ACC112 (cell line): ENCODE data around the gene LAMA2.

Experiments used
- H2AFZ ChIP-seq: fragments of 200-600 bp; sonication (generic); one replicate; pipeline ENCODE4 v1.6.0; 2017; ENCODE audit warnings: antibody characterized with exemption, low read length; ENCODE audit not compliant: unreplicated experiment
- H3K27ac ChIP-seq: fragments of 200-600 bp; sonication (generic); 2 replicates; pipeline ENCODE4 v1.5.1; 2014; ENCODE audit warnings: low read depth, mild to moderate bottlenecking, antibody characterized with exemption, low read length, moderate library complexity
- H3K27me3 ChIP-seq: fragments of 200-600 bp; sonication (generic); 2 replicates; pipeline ENCODE4 v1.6.1; 2014; ENCODE audit warnings: mild to moderate bottlenecking, antibody characterized with exemption, low read length, moderate library complexity, mixed read lengths; ENCODE audit not compliant: insufficient read depth
- H3K36me3 ChIP-seq: fragments of 200-600 bp; sonication (generic); 2 replicates; pipeline ENCODE4 v1.6.1; 2016; ENCODE audit warnings: mild to moderate bottlenecking, antibody characterized with exemption, low read length, moderate library complexity, mixed read lengths; ENCODE audit not compliant: insufficient read depth
- H3K4me1 ChIP-seq: fragments of 200-600 bp; sonication (generic); one replicate; pipeline ENCODE4 v1.6.1; 2016; ENCODE audit warnings: low read length, mixed read lengths; ENCODE audit not compliant: insufficient read depth, unreplicated experiment, control insufficient read depth
- H3K4me3 ChIP-seq: fragments of 200-600 bp; sonication (generic); 2 replicates; pipeline ENCODE4 v1.5.1; 2014; ENCODE audit warnings: mild to moderate bottlenecking, low read depth, low read length
- H3K79me2 ChIP-seq: fragments of 200-600 bp; sonication (generic); one replicate; pipeline ENCODE4 v1.6.0; 2016; ENCODE audit warnings: low read length; ENCODE audit not compliant: control insufficient read depth, unreplicated experiment, insufficient read depth

Gene LAMA2

DNA sequence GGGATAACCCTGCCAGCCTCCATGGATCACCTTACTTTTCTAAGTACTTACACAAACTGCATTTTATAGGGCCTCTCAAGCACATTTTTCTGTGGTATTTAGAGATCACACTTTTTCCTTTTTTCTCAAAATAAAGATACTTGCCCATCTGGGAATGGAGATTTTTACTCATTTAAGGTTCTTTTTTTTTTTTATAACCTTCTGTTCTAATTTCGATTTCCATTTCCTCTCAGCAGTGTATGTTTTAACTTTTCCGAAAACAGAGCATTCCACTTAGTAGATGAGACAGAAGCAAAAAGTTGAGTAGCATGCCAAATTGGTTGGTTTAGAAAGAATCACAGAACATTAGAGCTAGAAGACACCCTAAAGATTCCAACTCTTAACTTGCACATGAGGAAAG lies 612.7 kb downstream of the LAMA2 start:
- no peak overlapping the region for H2AFZ ChIP-seq
- no peaks in the 10 kb centered on the region for H3K27me3 ChIP-seq
- H3K79me2 ChIP-seq = no peaks in the 10 kb centered on the region
- H3K4me1 ChIP-seq = peaks cover 67% of the 10 kb centered on the region
- H3K36me3 ChIP-seq = no peaks in the 10 kb centered on the region
- no peak overlapping the region for H3K27ac ChIP-seq
- H3K4me3 ChIP-seq = no peak overlapping the region

GRCh38 chr6:129497481-129498441 lies 614.8 kb downstream of the LAMA2 start:
- Histone ChIP-seq H3K79me2 (no peaks in the 10 kb centered on the region), H3K36me3 (no peaks in the 10 kb centered on the region), H2AFZ (no peak overlapping the region), H3K4me1 (peaks cover 70% of the 10 kb centered on the region), H3K27me3 (no peaks in the 10 kb centered on the region), H3K27ac (peak overlapping the region; percentile 78), H3K4me3 (peak overlapping the region; percentile 61)

DNA sequence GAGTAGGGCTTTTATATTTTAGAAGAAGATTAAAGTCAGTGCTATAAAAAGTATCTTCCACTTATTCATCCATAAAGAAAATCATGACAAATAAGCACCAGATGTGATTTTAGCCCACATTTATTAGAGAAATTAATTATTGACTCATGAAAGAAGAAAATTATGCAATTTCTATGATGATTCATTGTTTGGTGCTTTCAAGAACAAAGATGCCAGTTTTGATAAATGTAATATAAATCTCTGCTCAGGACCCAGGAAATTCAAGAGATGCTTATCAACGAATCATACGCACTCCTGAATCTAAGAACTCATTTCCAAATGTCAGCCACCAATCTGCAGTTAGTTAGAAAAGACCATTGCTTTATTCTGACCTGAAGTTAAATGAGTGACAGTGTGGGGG lies 615.6 kb downstream of the LAMA2 start:
- Histone ChIP-seq H3K27me3 (no peaks in the 10 kb centered on the region), H3K27ac (peak overlapping the region; percentile 78), H3K4me3 (peak overlapping the region; percentile 61), H3K4me1 (peaks cover 65% of the 10 kb centered on the region), H3K79me2 (no peaks in the 10 kb centered on the region), H3K36me3 (no peaks in the 10 kb centered on the region), H2AFZ (no peak overlapping the region)

- H3K27me3 ChIP-seq = no peaks in the 10 kb centered on the region
- peak overlapping the region; percentile 61 for H3K4me3 ChIP-seq
- H3K27ac ChIP-seq = peak overlapping the region; percentile 78
- peak overlapping the region; percentile 52 for H2AFZ ChIP-seq
- peaks cover 58% of the 10 kb centered on the region for H3K4me1 ChIP-seq
- H3K36me3 ChIP-seq = no peaks in the 10 kb centered on the region
- no peaks in the 10 kb centered on the region for H3K79me2 ChIP-seq
Observed at GRCh38 chr6:129498950-129499842, 616.3 kb downstream of the LAMA2 start.

DNA sequence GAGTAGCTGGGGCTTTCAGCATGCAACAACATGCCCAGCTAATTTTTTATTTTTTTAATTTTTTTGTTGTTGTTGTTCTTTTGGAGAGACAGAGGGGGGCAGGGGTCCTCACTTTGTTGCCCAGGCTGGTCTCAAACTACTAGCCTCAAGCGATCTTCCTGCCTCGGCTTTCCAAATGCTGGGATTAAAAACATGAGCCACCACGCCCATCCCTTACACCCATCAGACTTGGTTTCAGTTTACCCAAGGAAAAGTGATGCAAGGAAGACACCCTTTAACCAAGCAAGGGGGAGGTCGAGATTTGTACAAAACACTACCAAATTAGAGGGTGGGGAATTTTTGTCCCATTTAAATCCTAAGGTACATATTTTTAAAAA lies 616.9 kb downstream of the LAMA2 start:
- Histone ChIP-seq H3K4me1 (peaks cover 53% of the 10 kb centered on the region), H3K27ac (peak overlapping the region; percentile 84), H3K79me2 (no peaks in the 10 kb centered on the region), H3K27me3 (no peaks in the 10 kb centered on the region), H2AFZ (peak overlapping the region; percentile 52), H3K36me3 (no peaks in the 10 kb centered on the region), H3K4me3 (no peak overlapping the region)

DNA sequence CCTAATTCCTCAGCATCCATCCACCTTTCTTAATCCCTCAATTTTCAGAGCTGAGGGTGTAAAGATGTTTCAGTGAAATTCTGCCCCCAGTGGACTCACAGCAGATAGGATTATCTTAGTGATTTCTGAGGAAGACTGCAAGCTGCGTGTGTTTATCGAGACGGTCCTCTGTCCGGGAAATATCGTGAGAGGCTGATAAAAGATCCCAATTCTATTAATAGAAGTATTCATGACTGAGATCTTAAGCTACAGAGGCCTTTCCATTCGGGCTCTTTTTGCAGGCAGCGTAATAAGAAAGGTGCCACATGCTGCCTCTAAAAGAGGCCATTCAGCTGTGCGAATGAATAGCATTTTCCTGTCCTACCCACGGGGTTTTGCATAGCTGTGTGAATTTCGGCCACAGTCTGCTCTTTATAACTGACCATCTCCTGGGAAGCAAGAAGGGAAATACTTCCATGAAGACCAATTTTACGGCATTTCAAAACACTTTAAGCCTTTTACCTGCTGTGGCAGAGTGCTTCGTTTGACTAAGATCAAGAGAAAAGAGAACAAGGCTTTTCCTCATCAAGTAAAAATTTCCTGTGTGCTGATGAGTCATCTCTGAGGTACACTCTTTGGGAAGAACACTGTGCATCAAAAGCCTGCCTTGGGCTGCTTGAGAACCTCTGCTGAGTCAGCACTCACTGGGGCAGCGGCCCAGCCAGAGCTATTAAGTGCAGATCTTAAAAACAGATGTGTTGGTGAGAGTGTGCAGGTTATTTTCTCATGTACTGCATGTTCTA lies 618.2 kb downstream of the LAMA2 start:
- H3K27me3 ChIP-seq = no peaks in the 10 kb centered on the region
- no peaks in the 10 kb centered on the region for H3K36me3 ChIP-seq
- peak overlapping the region; percentile 70 for H2AFZ ChIP-seq
- H3K79me2 ChIP-seq = no peaks in the 10 kb centered on the region
- peaks cover 53% of the 10 kb centered on the region for H3K4me1 ChIP-seq
- H3K4me3 ChIP-seq = peak overlapping the region; percentile 22; the same call in 1 of the 2 replicates
- H3K27ac ChIP-seq = peak overlapping the region; percentile 84

DNA sequence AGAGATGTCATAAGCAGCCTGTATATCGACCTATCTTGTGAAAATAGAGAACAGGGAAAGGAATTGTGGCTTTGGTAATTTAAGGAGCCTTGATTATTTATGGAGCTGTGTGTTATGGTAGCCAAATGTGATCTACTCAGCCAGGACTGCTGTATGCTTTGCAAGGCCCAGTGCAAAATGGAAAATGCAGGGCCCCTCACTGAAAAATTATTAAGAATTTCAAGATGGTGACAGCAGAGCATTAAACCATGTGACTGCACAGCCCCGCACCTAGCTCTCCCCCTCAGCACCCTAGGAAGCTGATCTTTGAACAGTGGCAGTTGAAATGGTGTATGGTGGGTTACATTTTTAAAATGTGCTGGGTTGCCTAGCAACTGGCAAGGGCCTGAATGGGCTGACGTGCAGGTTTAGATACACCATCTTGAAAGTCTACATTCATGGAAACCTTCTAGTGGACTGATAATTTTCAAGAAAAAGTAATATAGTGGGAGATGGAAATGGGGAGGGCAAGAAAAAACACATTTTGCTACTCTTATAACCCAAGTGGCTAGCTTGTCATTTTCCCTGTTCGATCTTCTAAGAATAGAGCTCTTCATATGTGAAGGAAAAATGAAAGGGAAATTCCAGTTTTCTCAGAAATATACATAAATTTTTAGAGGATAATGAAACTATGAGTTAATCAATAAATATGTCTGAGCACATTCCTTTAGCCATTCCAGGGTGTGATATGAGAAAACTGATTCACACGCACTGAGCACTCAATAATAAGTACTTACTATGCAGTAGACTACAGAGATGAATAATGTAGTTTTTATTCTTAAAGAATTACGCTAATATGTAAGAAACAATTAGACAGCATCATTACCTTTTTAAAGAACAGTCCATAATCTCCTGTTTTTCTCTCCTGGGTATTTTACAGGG lies 619.1 kb downstream of the LAMA2 start:
- H3K4me1 ChIP-seq = peaks cover 53% of the 10 kb centered on the region
- H3K27ac ChIP-seq = peak overlapping the region; percentile 84
- H3K27me3 ChIP-seq = no peaks in the 10 kb centered on the region
- H2AFZ ChIP-seq = no peak overlapping the region
- no peaks in the 10 kb centered on the region for H3K36me3 ChIP-seq
- no peaks in the 10 kb centered on the region for H3K79me2 ChIP-seq
- no peak overlapping the region for H3K4me3 ChIP-seq

DNA sequence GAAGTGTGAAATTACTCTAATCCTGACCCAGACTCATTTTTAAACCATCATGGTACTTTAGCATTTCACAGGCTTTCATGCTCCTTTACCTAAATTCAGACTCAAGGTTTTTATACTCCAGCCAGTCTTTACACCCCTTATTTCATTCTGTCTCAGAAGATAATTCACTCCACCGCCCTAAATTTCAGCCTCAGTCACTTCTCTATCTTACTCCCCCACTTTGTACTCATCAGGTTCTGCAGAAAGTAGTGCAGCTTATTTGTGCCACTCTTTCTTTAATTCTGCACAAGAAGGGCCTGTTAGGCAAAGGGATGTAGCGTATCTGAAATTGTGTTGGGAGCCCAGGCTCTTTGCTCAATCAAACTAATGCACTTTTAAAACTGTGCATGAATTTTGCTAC lies 621.5 kb downstream of the LAMA2 start:
- Histone ChIP-seq H3K79me2 (no peaks in the 10 kb centered on the region), H3K4me1 (peaks cover 32% of the 10 kb centered on the region), H3K27me3 (no peaks in the 10 kb centered on the region)

GRCh38 chr6:129507059-129507807 lies 624.3 kb downstream of the LAMA2 start:
- H3K27ac ChIP-seq = no peak overlapping the region
- no peaks in the 10 kb centered on the region; the same call in 1 of the 2 replicates for H3K36me3 ChIP-seq
- H3K79me2 ChIP-seq = no peaks in the 10 kb centered on the region
- no peaks in the 10 kb centered on the region for H3K27me3 ChIP-seq
- H3K4me3 ChIP-seq = no peak overlapping the region
- no peak overlapping the region for H2AFZ ChIP-seq
- H3K4me1 ChIP-seq = peaks cover 23% of the 10 kb centered on the region

More for the DNA sequence above, 621.5 kb downstream of the LAMA2 start:
- Histone ChIP-seq H3K27ac (no peak overlapping the region), H3K36me3 (no peaks in the 10 kb centered on the region), H2AFZ (no peak overlapping the region), H3K4me3 (no peak overlapping the region)
